SK-N-SH (cell line): ENCODE measurements around the gene SEMA4F.

Experiments used
- ELF1 ChIP-seq: IDR thresholded peaks from 2 replicates; pipeline ENCODE4 v1.4.0; 2012
- EZH2phosphoT487 ChIP-seq: fragments of 200-600 bp; sonication (generic); IDR thresholded peaks from 2 replicates; pipeline ENCODE4 v1.6.1; 2017; ENCODE audit warnings: low read depth, mixed run types, mild to moderate bottlenecking, antibody characterized with exemption, moderate library complexity, borderline replicate concordance
- YY1 ChIP-seq: IDR thresholded peaks from 2 replicates; pipeline ENCODE4 v1.4.0; 2012; ENCODE audit warnings: low read depth, mild to moderate bottlenecking
- TF ChIP-seq, protein P1 (sequence below): fragments of 200-600 bp; sonication (generic); IDR thresholded peaks from 2 replicates; pipeline ENCODE4 v1.6.1; 2017; ENCODE audit warnings: antibody characterized with exemption, mild to moderate bottlenecking, moderate library complexity

DNA sequence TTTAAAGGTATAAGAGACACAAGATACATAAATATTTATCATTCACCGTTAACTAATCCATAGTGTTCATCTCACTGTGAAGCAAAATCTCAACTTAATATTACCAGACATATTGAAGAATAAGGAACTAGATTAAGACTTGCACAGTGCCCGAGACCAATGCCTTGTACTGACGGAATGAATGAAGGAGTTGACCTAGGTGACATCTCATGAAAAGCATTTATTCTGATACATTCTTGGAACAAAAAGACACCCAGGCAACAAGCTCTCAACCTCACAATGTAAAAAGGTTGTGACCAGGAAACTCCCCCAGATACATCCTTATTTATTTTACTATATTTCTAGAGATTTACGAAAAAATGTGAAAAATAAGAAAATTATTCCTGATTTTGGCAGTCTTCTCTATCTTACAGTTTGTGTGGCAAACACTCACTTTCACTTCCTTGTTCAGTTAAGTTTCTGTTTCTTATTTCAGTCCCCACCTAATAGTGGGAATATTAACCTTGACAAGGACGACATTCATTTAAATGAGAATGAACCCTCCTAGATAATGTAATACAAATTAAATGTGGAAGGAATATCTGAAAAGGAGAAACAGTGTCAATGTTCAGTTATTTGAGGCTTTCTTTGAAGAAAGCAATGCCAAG, 34.3 kb upstream of the SEMA4F start:
- TF ChIP-seq, protein P1, sequence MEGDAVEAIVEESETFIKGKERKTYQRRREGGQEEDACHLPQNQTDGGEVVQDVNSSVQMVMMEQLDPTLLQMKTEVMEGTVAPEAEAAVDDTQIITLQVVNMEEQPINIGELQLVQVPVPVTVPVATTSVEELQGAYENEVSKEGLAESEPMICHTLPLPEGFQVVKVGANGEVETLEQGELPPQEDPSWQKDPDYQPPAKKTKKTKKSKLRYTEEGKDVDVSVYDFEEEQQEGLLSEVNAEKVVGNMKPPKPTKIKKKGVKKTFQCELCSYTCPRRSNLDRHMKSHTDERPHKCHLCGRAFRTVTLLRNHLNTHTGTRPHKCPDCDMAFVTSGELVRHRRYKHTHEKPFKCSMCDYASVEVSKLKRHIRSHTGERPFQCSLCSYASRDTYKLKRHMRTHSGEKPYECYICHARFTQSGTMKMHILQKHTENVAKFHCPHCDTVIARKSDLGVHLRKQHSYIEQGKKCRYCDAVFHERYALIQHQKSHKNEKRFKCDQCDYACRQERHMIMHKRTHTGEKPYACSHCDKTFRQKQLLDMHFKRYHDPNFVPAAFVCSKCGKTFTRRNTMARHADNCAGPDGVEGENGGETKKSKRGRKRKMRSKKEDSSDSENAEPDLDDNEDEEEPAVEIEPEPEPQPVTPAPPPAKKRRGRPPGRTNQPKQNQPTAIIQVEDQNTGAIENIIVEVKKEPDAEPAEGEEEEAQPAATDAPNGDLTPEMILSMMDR = no peak
- TF ChIP-seq EZH2phosphoT487 (no peak), ELF1 (no peak), YY1 (no peak)
